Left ventricle myocardium inferior (tissue), 1 donor: ENCODE results near the gene PGS1. TPM values are rescaled to one million over a fixed set of nuclear protein-coding genes. Genes with fewer than 3 reads are reported as not detected.
"Not testable (repeated sequence)": the region's sequence is repeated elsewhere in the genome, so short reads cannot be mapped to it uniquely, and the experiment has no call there.

Experiments used
- DNase-seq: peaks from one replicate; pipeline ENCODE4 v3.0.0-alpha.2; 2020
- H3K27ac ChIP-seq: fragments of 200-600 bp; replicated peaks from 2 replicates; pipeline ENCODE4 v1.8.0; 2021
- H3K27me3 ChIP-seq: fragments of 200-600 bp; 2 replicates; pipeline ENCODE4 v1.8.0; 2021; ENCODE audit warnings: low read depth
- H3K36me3 ChIP-seq: fragments of 200-600 bp; 2 replicates; pipeline ENCODE4 v1.8.0; 2021
- H3K4me1 ChIP-seq: fragments of 200-600 bp; 2 replicates; pipeline ENCODE4 v1.8.0; 2021
- H3K4me3 ChIP-seq: fragments of 200-600 bp; 2 replicates; pipeline ENCODE4 v1.8.0; 2021; ENCODE audit warnings: mild to moderate bottlenecking, moderate library complexity
- H3K9me3 ChIP-seq: fragments of 200-600 bp; replicated peaks from 2 replicates; pipeline ENCODE4 v1.8.0; 2021
- CTCF ChIP-seq: fragments of 200-600 bp; IDR thresholded peaks from 2 replicates; pipeline ENCODE4 v1.8.0; 2021; ENCODE audit warnings: antibody characterized with exemption, mild to moderate bottlenecking, borderline replicate concordance
- intact Hi-C: fragments of 100-400 bp; cut with micrococcal nuclease; formaldehyde crosslinking; loops from one replicate; pipeline ENCODE4 v1.11.0; 2022
- total RNA-seq: library from RNA; stranded (reverse); fragmentation: NEBNext Ultra II Directional; extraction: Animal tissue kit (Norgen Biotek cat#: 25700); gene quantifications from one replicate; pipeline ENCODE4 v1.2.1, GENCODE V29; 2021
- donor health status: DM: no; HTN: yes; CAD: no; lungs with severe emphysema.

The PGS1 gene
- total RNA-seq, 1 donor from 2014 or later = 17.1 TPM

GRCh38 chr17:78460951-78461798 is 82.7 kb downstream of the PGS1 start:
- H3K36me3 ChIP-seq = no peaks in the 10 kb centered on the region
- no peak for DNase-seq
- no peaks in the 10 kb centered on the region for H3K9me3 ChIP-seq

DNA sequence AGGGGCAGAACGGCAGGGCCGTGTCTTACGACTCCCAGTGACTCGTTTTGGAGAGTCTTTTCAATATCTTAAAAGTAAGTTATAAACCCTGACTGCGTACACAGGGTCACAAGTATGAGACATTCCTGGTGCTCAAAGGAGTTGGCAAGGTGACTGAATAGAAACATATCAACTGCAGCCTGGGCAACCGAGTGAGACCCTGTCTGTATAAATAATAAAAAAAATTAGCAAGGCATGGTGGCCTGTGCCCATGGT is 83.3 kb downstream of the PGS1 start:
- Histone ChIP-seq H3K36me3 (no peaks in the 10 kb centered on the region), H3K4me1 (no peaks in the 10 kb centered on the region), H3K27ac (no peak overlapping the region), H3K4me3 (no peak overlapping the region), H3K27me3 (no peaks in the 10 kb centered on the region), H3K9me3 (no peaks in the 10 kb centered on the region)
- intact Hi-C loops = no loop called here
- no peak for DNase-seq
- TF ChIP-seq CTCF = no peak

More at GRCh38 chr17:78460951-78461798, 82.7 kb downstream of the PGS1 start:
- H3K27me3 ChIP-seq = no peaks in the 10 kb centered on the region
- intact Hi-C loops = no loop called here
- TF ChIP-seq CTCF = no peak
- no peaks in the 10 kb centered on the region for H3K4me1 ChIP-seq
- H3K27ac ChIP-seq = no peak overlapping the region
- no peak overlapping the region for H3K4me3 ChIP-seq

GRCh38 chr17:78462148-78462547 is 83.7 kb downstream of the PGS1 start:
- no peaks in the 10 kb centered on the region for H3K27me3 ChIP-seq
- H3K27ac ChIP-seq = no peak overlapping the region
- TF ChIP-seq CTCF = no peak
- DNase-seq = no peak
- intact Hi-C loops = no loop called here
- no peaks in the 10 kb centered on the region for H3K4me1 ChIP-seq
- H3K9me3 ChIP-seq = no peaks in the 10 kb centered on the region
- no peak overlapping the region for H3K4me3 ChIP-seq
- no peaks in the 10 kb centered on the region for H3K36me3 ChIP-seq

GRCh38 chr17:78466109-78466785 is 87.8 kb downstream of the PGS1 start:
- H3K4me1 ChIP-seq, H3K27me3 ChIP-seq, H3K9me3 ChIP-seq, DNase-seq, intact Hi-C loops, H3K4me3 ChIP-seq, H3K36me3 ChIP-seq, H3K27ac ChIP-seq: not testable (repeated sequence)

GRCh38 chr17:78466786-78467715 is 88.6 kb downstream of the PGS1 start:
- Histone ChIP-seq H3K4me1 (no peaks in the 10 kb centered on the region), H3K4me3 (no peak overlapping the region), H3K36me3 (no peaks in the 10 kb centered on the region), H3K9me3 (no peaks in the 10 kb centered on the region), H3K27ac (no peak overlapping the region), H3K27me3 (peaks cover 7% of the 10 kb centered on the region)
- intact Hi-C loops = no loop called here
- DNase-seq = no peak
- no peak for TF ChIP-seq CTCF
